GM13977 (cell line): ENCODE data around the gene CALHM1.
"Not testable (repeated sequence)": the region's sequence is repeated elsewhere in the genome, so short reads cannot be mapped to it uniquely, and the experiment has no call there.

Source experiments
- DNase-seq: peaks from one replicate; pipeline ENCODE4 v3.0.0; 2012; ENCODE audit warnings: low spot score
- CTCF ChIP-seq: IDR thresholded peaks from 2 replicates; pipeline ENCODE4 v1.5.1; 2012; ENCODE audit warnings: mild to moderate bottlenecking, control low read depth; ENCODE audit not compliant: insufficient read depth; ENCODE audit errors: extremely low read depth, missing control alignments
- in situ Hi-C: fragments of 300-500 bp; cut with MboI; formaldehyde crosslinking; loops from one replicate; pipeline ENCODE4 v1.12.0; 2022; ENCODE audit warnings: low sequenced_read_pairs, low pct_unique_long_range_greater_than_20kb, mixed read lengths, inconsistent platforms; ENCODE audit not compliant: unreplicated experiment

Gene CALHM1

GRCh38 chr10:103493916-103494877 lies 35.5 kb upstream of the CALHM1 start:
- in situ Hi-C loops, result loop anchor here (25.0 kb wide), 1 partner anchor 657 kb away; the partner anchor contains the start of gene CYP17A1
- TF ChIP-seq CTCF, result no peak
- DNase-seq, result peak; percentile 55

- in situ Hi-C loops, result loop anchor here (25.0 kb wide), 1 partner anchor 656 kb away; the partner anchor contains the start of gene CYP17A1
- TF ChIP-seq CTCF, result no peak
- DNase-seq, result no peak
These were observed 34.7 kb upstream of the CALHM1 start, which contains the start of gene NEURL1 for GRCh38 chr10:103493362-103493915. Gene NEURL1 (plus strand): TSS chr10:103493705. CDS start chr10:103494388, 683 bp downstream.

GRCh38 chr10:103492655-103493261 lies 34.1 kb upstream of the CALHM1 start:
- DNase-seq, result no peak
- no peak for TF ChIP-seq CTCF
- in situ Hi-C loops, result loop anchor here (25.0 kb wide), 1 partner anchor 655 kb away; the partner anchor contains the start of gene CYP17A1

- in situ Hi-C loops, result loop anchor here (25.0 kb wide), 1 partner anchor 655 kb away; the partner anchor contains the start of gene CYP17A1
- TF ChIP-seq CTCF, result no peak
- DNase-seq, result no peak
These were observed 33.1 kb upstream of the CALHM1 start for GRCh38 chr10:103491729-103492364.

GRCh38 chr10:103490986-103491314 lies 32.2 kb upstream of the CALHM1 start:
- TF ChIP-seq CTCF, result no peak
- in situ Hi-C loops, result loop anchor here (25.0 kb wide), 1 partner anchor 654 kb away; the partner anchor contains the start of gene CYP17A1
- no peak for DNase-seq

- no peak for TF ChIP-seq CTCF
- no peak for DNase-seq
- in situ Hi-C loops, result loop anchor here (25.0 kb wide), 1 partner anchor 650 kb away; the partner anchor contains the start of gene CYP17A1
These were observed 28.7 kb upstream of the CALHM1 start for GRCh38 chr10:103487410-103487708.

GRCh38 chr10:103486635-103487409 lies 28.1 kb upstream of the CALHM1 start:
- DNase-seq, result not testable (repeated sequence)
- in situ Hi-C loops, result loop anchor here (25.0 kb wide), 1 partner anchor 650 kb away; the partner anchor contains the start of gene CYP17A1
